ENCODE results near the gene CSMD2. TPM values are rescaled to one million over a fixed set of nuclear protein-coding genes. Genes with fewer than 3 reads are reported as not detected.

CSMD2 gene
- total RNA-seq, 1 donor from 2014 or later, result 0.55 TPM

DNA sequence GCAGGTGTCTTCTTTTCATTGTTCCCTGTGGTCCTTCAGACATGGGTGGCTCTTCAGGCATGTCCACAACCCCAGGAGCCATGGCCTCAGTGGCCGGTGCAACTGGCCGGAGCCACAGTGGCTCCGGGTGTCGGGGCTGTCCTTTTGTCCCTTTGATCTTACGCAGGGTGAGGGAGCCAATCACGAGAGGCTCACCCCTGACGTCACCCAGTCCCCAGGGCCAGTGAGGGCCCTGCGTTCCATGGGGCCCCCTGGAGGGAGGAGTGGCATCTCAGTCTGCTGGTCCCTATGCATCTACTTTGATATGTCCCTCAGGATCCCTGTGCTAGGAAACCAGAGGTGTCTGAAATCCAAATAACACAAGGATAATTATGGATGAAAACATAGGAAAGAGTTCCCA lies 663.3 kb downstream of the CSMD2 start:
- DNase-seq (ENCODE audit: low spot score), result no peak
- H3K27ac Mint-ChIP-seq (ENCODE audit: unreplicated experiment), result no peak overlapping the region
- H3K27me3 Mint-ChIP-seq (ENCODE audit: low read depth), result no peaks in the 10 kb centered on the region
- TF ChIP-seq, protein P1, sequence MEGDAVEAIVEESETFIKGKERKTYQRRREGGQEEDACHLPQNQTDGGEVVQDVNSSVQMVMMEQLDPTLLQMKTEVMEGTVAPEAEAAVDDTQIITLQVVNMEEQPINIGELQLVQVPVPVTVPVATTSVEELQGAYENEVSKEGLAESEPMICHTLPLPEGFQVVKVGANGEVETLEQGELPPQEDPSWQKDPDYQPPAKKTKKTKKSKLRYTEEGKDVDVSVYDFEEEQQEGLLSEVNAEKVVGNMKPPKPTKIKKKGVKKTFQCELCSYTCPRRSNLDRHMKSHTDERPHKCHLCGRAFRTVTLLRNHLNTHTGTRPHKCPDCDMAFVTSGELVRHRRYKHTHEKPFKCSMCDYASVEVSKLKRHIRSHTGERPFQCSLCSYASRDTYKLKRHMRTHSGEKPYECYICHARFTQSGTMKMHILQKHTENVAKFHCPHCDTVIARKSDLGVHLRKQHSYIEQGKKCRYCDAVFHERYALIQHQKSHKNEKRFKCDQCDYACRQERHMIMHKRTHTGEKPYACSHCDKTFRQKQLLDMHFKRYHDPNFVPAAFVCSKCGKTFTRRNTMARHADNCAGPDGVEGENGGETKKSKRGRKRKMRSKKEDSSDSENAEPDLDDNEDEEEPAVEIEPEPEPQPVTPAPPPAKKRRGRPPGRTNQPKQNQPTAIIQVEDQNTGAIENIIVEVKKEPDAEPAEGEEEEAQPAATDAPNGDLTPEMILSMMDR (IDR thresholded peaks at IDR 0.05), result no peak
- H3K36me3 Mint-ChIP-seq (ENCODE audit: low read depth), result peaks cover 11% of the 10 kb centered on the region
- H3K4me1 Mint-ChIP-seq (ENCODE audit: low read depth), result peaks cover 4% of the 10 kb centered on the region
- no peak overlapping the region for H3K4me3 Mint-ChIP-seq (ENCODE audit: unreplicated experiment)
- peaks cover 17% of the 10 kb centered on the region for H3K9me3 Mint-ChIP-seq (ENCODE audit: low read depth)

DNA sequence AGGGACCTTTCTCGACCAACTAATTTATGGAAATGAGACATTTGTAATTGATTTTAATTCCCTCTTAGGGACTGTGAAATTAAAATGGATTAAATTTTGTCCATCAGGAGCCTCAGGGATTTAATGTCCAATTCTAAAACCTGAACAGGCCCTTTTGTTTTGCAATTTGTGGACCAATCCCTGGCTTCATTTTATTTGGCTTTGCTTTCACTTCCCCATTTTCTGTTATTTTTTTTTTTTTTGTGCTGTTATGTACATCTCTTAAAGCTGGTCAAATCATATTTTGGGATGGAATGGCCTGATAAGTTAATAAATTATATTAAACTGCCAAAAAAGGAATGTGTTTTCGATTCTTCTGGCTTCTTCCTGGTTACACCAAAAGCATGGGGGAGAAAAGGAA lies 663.7 kb downstream of the CSMD2 start:
- Mint-ChIP-seq H3K9me3 (ENCODE audit: low read depth) (peaks cover 19% of the 10 kb centered on the region), H3K36me3 (ENCODE audit: low read depth) (peaks cover 13% of the 10 kb centered on the region), H3K27ac (ENCODE audit: unreplicated experiment) (no peak overlapping the region), H3K4me1 (ENCODE audit: low read depth) (peaks cover 4% of the 10 kb centered on the region), H3K4me3 (ENCODE audit: unreplicated experiment) (no peak overlapping the region), H3K27me3 (ENCODE audit: low read depth) (no peaks in the 10 kb centered on the region)
- TF ChIP-seq, protein P1 (IDR thresholded peaks at IDR 0.05), result no peak
- DNase-seq (ENCODE audit: low spot score), result no peak

DNA sequence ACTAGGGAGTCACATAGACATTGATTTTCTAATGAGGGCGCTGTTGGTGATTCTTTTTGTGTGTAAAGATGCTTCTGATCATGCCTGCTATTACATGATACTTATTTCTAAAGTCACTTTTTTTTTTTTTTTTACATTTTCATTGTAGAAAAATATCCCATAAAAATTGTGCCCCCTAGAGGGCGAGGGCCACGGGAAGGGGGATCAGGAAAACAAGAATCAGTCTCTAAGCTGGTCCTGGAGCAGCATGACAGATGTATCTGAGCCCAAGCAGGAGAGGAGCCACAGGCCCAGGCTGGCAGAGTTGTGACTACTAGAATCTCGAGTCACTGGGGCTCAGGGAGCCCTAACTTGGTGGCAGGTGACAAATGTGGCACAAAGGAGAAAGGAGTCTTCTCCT lies 664.5 kb downstream of the CSMD2 start:
- no peak for DNase-seq (ENCODE audit: low spot score)
- Mint-ChIP-seq H3K4me1 (ENCODE audit: low read depth) (peaks cover 4% of the 10 kb centered on the region), H3K9me3 (ENCODE audit: low read depth) (peaks cover 26% of the 10 kb centered on the region), H3K36me3 (ENCODE audit: low read depth) (peaks cover 20% of the 10 kb centered on the region), H3K4me3 (ENCODE audit: unreplicated experiment) (no peak overlapping the region), H3K27ac (ENCODE audit: unreplicated experiment) (no peak overlapping the region), H3K27me3 (ENCODE audit: low read depth) (no peaks in the 10 kb centered on the region)
- TF ChIP-seq, protein P1 (IDR thresholded peaks at IDR 0.05), result peak; percentile 33

DNA sequence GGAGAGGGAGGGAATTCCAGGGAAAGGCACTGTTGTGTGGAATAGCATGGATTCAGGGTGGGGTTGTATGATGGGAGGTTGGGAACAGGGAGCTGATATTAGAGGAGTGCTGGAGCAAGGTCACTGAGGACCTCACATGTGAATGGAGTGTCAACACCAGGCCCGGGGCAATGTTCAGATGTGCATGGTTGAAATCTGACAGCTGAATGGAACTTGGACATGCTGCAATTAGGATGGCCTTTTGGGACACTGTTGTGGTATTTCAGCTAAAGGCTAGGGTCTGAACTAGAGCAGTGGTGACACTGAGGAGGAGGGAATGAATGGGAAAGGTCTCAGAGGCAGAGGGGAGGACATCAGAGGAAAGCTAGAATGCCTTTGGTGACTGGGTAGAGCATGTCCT lies 667.6 kb downstream of the CSMD2 start:
- TF ChIP-seq, protein P1 (IDR thresholded peaks at IDR 0.05), result no peak
- Mint-ChIP-seq H3K9me3 (ENCODE audit: low read depth) (peaks cover 52% of the 10 kb centered on the region), H3K4me3 (ENCODE audit: unreplicated experiment) (no peak overlapping the region), H3K27ac (ENCODE audit: unreplicated experiment) (no peak overlapping the region), H3K27me3 (ENCODE audit: low read depth) (no peaks in the 10 kb centered on the region), H3K36me3 (ENCODE audit: low read depth) (peaks cover 45% of the 10 kb centered on the region), H3K4me1 (ENCODE audit: low read depth) (peaks cover under 1% of the 10 kb centered on the region)
- DNase-seq (ENCODE audit: low spot score), result no peak

DNA sequence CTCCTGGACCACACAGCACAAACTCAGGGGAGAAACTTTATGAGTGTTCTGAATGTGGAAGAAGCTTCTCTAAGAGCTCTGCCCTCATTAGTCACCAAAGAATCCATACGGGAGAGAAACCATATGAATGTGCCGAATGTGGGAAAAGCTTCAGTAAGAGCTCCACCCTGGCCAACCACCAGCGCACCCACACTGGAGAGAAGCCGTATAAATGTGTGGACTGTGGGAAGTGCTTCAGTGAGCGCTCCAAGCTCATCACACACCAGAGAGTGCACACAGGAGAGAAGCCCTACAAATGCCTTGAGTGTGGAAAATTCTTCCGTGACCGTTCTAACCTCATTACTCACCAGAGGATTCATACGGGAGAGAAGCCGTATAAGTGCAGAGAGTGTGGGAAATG lies 670.1 kb downstream of the CSMD2 start:
- H3K4me1 Mint-ChIP-seq (ENCODE audit: low read depth), result no peaks in the 10 kb centered on the region
- no peak for DNase-seq (ENCODE audit: low spot score)
- TF ChIP-seq, protein P1 (IDR thresholded peaks at IDR 0.05), result no peak
- no peaks in the 10 kb centered on the region for H3K27me3 Mint-ChIP-seq (ENCODE audit: low read depth)
- no peak overlapping the region for H3K27ac Mint-ChIP-seq (ENCODE audit: unreplicated experiment)
- peaks cover 59% of the 10 kb centered on the region for H3K9me3 Mint-ChIP-seq (ENCODE audit: low read depth)
- no peak overlapping the region for H3K4me3 Mint-ChIP-seq (ENCODE audit: unreplicated experiment)
- H3K36me3 Mint-ChIP-seq (ENCODE audit: low read depth), result peaks cover 63% of the 10 kb centered on the region
